Progenitor cell of endocrine pancreas (in vitro differentiated cells): Measurements from ENCODE around the gene NABP2. TPM values are rescaled to one million over a fixed set of nuclear protein-coding genes. Genes with fewer than 3 reads are reported as not detected.
"Not testable (repeated sequence)": the region's sequence is repeated elsewhere in the genome, so short reads cannot be mapped to it uniquely, and the experiment has no call there.

Source experiments
- DNase-seq: peaks from one replicate; pipeline ENCODE4 v3.0.0; 2021; ENCODE audit warnings: low spot score; ENCODE audit not compliant: unreplicated experiment
- H3K27ac Mint-ChIP-seq: 2 replicates; pipeline ENCODE4 v1.8.0; 2021; ENCODE audit warnings: mild to moderate bottlenecking, moderate library complexity, mixed read lengths
- H3K27me3 Mint-ChIP-seq: 2 replicates; pipeline ENCODE4 v1.8.0; 2021; ENCODE audit warnings: mixed read lengths
- H3K36me3 Mint-ChIP-seq: 2 replicates; pipeline ENCODE4 v1.8.0; 2022; ENCODE audit warnings: mixed read lengths; ENCODE audit not compliant: insufficient read depth
- H3K4me1 Mint-ChIP-seq: 2 replicates; pipeline ENCODE4 v1.8.0; 2021; ENCODE audit warnings: low read depth, mixed read lengths
- H3K4me3 Mint-ChIP-seq: 2 replicates; pipeline ENCODE4 v1.8.0; 2021; ENCODE audit warnings: low read depth, mild to moderate bottlenecking, moderate library complexity, mixed read lengths
- H3K9me3 Mint-ChIP-seq: 2 replicates; pipeline ENCODE4 v1.8.0; 2021; ENCODE audit warnings: low read depth, mixed read lengths
- total RNA-seq: library from RNA; stranded (reverse); gene quantifications from 2 replicates; pipeline ENCODE4 v1.2.1, GENCODE V29; 2021
- TF ChIP-seq, protein P1 (sequence below): fragments of 200-600 bp; sonication (generic); IDR thresholded peaks from one replicate; pipeline ENCODE4 v1.5.0; 2021; ENCODE audit warnings: antibody characterized with exemption, mild to moderate bottlenecking; ENCODE audit not compliant: unreplicated experiment

Gene NABP2
- total RNA-seq, 1 donor from 2014 or later, result 37.9 TPM

- H3K27ac Mint-ChIP-seq, result peak within 1 kb of the TSS; percentile 100
- peaks cover 17% of the 10 kb centered on the region for H3K4me1 Mint-ChIP-seq
- peak; percentile 78 for DNase-seq
- H3K4me3 Mint-ChIP-seq, result peak within 1 kb of the TSS; percentile 97
- H3K36me3 Mint-ChIP-seq, result peaks cover 9% of the 10 kb centered on the region
- TF ChIP-seq, protein P1, sequence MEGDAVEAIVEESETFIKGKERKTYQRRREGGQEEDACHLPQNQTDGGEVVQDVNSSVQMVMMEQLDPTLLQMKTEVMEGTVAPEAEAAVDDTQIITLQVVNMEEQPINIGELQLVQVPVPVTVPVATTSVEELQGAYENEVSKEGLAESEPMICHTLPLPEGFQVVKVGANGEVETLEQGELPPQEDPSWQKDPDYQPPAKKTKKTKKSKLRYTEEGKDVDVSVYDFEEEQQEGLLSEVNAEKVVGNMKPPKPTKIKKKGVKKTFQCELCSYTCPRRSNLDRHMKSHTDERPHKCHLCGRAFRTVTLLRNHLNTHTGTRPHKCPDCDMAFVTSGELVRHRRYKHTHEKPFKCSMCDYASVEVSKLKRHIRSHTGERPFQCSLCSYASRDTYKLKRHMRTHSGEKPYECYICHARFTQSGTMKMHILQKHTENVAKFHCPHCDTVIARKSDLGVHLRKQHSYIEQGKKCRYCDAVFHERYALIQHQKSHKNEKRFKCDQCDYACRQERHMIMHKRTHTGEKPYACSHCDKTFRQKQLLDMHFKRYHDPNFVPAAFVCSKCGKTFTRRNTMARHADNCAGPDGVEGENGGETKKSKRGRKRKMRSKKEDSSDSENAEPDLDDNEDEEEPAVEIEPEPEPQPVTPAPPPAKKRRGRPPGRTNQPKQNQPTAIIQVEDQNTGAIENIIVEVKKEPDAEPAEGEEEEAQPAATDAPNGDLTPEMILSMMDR, result peak; percentile 83
- no peaks in the 10 kb centered on the region for H3K9me3 Mint-ChIP-seq
- no peaks in the 10 kb centered on the region for H3K27me3 Mint-ChIP-seq
Observed at GRCh38 chr12:56189099-56189917, 34.8 kb upstream of the NABP2 start, which contains the start of gene SMARCC2. Gene SMARCC2, minus strand, starts transcription at chr12:56189483. Its CDS starts 22 bp downstream, at chr12:56189461.

DNA sequence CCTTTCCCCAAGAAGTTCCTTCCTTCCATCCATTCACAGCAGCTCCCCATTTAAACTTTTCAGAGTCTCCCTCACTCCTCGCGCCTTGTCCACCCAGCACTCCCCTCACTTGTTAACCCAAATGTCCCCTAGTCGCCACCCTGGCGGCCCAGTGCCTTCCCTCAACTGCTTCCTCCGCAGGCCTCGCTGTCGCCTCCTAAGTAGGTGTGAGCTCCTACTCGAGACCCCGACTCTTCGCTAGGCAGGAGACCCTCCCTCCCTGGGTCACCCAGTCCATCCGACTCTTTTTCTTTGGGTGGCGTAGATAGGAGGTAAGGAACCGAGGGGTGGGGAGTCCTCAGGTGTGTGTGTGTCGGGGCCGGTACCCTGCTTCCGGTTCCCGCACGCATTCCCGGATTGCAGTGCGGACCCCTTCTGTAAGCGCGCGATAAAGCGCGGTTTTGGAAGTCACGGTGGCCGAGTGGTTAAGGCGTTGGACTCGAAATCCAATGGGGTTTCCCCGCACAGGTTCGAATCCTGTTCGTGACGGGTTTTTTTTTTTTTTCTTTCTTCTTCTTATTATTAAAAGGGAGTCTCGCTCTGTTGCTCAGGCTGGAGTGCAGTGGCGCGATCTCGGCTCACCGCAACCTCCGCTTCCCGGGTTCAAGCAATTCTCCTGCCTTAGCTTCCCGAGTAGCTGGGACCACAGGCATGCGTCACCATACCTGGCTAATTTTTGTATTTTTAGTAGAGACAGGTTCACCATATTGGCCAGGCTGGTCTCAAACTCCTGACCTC is 34.0 kb upstream of the NABP2 start:
- DNase-seq, result peak; percentile 95
- Mint-ChIP-seq H3K36me3 (peaks cover 7% of the 10 kb centered on the region), H3K27me3 (no peaks in the 10 kb centered on the region), H3K9me3 (no peaks in the 10 kb centered on the region), H3K4me3 (peak overlapping the region; percentile 97), H3K27ac (peak overlapping the region; percentile 100), H3K4me1 (peaks cover 17% of the 10 kb centered on the region)
- TF ChIP-seq, protein P1, result peak; percentile 19

DNA sequence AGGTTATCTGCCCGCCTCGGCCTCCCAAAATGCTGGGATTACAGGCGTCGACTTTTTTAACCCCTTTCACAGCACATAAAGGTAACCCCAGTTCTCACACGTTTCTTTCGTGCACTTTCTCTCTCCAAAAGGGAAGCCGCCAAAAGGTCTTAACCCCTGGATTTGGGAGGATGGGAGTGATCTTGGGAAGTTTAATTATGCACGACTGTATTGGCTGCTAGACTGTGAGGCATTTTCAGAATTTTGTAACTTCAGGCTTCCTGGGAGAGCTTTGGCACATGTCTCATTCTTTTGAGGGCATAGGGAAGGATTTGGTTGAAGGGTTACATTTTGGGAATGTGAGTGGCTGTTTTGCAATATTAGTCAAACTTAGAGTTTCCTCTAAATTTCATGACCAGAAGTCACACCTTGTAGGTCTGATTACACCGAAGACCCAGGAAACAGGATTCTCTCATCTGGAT is 33.4 kb upstream of the NABP2 start:
- H3K36me3 Mint-ChIP-seq, result peaks cover 7% of the 10 kb centered on the region
- H3K27ac Mint-ChIP-seq, result peak overlapping the region; percentile 100
- peak overlapping the region; percentile 97 for H3K4me3 Mint-ChIP-seq
- TF ChIP-seq, protein P1, result no peak
- H3K4me1 Mint-ChIP-seq, result peaks cover 17% of the 10 kb centered on the region
- no peaks in the 10 kb centered on the region for H3K27me3 Mint-ChIP-seq
- H3K9me3 Mint-ChIP-seq, result no peaks in the 10 kb centered on the region
- DNase-seq, result no peak

DNA sequence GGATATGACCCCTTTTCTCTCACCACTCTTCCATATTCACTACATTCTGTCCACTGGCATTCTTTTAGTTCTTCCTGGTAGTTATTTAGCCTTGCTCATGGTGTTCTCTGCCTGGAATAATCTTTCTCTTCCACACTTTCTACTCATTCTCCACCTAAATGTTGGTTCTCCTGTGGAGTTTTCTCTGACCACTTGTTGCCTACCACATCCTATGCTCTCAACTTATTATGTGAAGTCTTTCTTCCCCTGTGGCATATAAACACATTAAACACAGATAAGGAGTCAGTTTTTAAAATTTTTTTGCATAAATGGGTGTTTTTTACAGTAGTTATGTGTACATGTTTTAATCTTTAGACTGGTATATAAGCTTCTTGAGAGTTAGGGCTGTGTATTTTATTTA is 31.6 kb upstream of the NABP2 start:
- no peaks in the 10 kb centered on the region for H3K9me3 Mint-ChIP-seq
- H3K4me1 Mint-ChIP-seq, result peaks cover 12% of the 10 kb centered on the region
- no peak for DNase-seq
- no peak overlapping the region for H3K27ac Mint-ChIP-seq
- peak overlapping the region; percentile 24 for H3K4me3 Mint-ChIP-seq
- no peaks in the 10 kb centered on the region for H3K27me3 Mint-ChIP-seq
- H3K36me3 Mint-ChIP-seq, result peaks cover 2% of the 10 kb centered on the region
- TF ChIP-seq, protein P1, result no peak

GRCh38 chr12:56193025-56193578 is 31.0 kb upstream of the NABP2 start:
- Mint-ChIP-seq H3K27ac (peak overlapping the region; percentile 70), H3K36me3 (peaks cover 2% of the 10 kb centered on the region), H3K4me1 (peaks cover 7% of the 10 kb centered on the region), H3K4me3 (peak overlapping the region; percentile 24), H3K27me3 (no peaks in the 10 kb centered on the region), H3K9me3 (no peaks in the 10 kb centered on the region)
- peak; percentile 39 for DNase-seq
- TF ChIP-seq, protein P1, result peak; percentile 85

DNA sequence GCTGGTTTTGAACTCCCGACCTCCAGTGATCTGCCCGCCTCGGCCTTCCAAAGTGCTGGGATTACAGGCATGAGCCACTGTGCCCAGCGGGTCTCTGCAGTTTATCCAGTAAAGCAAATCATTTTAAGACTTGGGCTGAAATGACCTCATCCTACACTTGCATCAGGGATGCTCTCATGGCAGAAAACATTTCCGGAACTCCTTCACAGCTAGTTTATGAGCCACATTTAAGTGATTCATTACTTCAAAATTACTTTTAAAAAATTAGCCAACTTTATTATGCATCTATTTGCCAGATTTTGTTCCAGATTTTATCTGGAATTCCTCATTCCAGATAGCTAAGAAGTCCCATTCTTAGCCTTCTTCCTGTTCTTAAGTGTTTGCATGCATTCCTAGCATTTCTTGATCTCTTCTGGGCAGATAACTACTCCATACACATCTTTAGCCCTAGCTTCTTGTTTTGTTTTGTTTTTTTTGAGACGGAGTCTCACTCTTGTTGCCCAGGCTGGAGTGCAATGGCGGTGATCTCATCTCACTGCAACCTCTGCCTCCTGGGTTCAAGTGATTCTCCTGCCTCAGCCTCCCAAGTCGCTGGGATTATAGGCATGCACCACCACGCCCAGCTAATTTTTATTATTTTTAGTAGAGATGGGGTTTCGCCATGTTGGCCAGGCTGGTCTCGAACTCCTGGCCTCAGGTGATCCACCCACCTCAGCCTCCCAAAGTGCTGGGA is 27.2 kb upstream of the NABP2 start:
- not testable (repeated sequence) for H3K4me3 Mint-ChIP-seq, H3K27me3 Mint-ChIP-seq, H3K36me3 Mint-ChIP-seq, H3K4me1 Mint-ChIP-seq, DNase-seq, H3K9me3 Mint-ChIP-seq, H3K27ac Mint-ChIP-seq
